DND-41 (cell line): ENCODE results near the gene RAPGEF1.

Experiments
- ATAC-seq: fragments of 200-7000 bp; cut with Tn5 transposase; 3 replicates; pipeline ENCODE4 v1.9.1; 2021; ENCODE audit warnings: low read depth; ENCODE audit not compliant: insufficient read depth
- DNase-seq: peaks from one replicate; pipeline ENCODE4 v3.0.0-alpha.2; 2020
- H2AFZ ChIP-seq: 2 replicates; pipeline ENCODE4 v1.6.0; 2012; ENCODE audit warnings: low read depth, low read length
- H3K27ac ChIP-seq: 2 replicates; pipeline ENCODE4 v1.5.1; 2012; ENCODE audit warnings: low read length, inconsistent platforms
- H3K27me3 ChIP-seq: fragments of 200-600 bp; sonication (generic); 2 replicates; pipeline ENCODE4 v1.6.0; 2012; ENCODE audit warnings: low read length, mild to moderate bottlenecking, inconsistent platforms; ENCODE audit not compliant: insufficient read depth, poor library complexity
- H3K36me3 ChIP-seq: 2 replicates; pipeline ENCODE4 v1.5.1; 2012; ENCODE audit warnings: low read length, inconsistent platforms; ENCODE audit not compliant: insufficient read depth
- H3K4me1 ChIP-seq: 2 replicates; pipeline ENCODE4 v1.5.1; 2012; ENCODE audit warnings: mild to moderate bottlenecking, low read length; ENCODE audit not compliant: insufficient read depth
- H3K4me2 ChIP-seq: 2 replicates; pipeline ENCODE4 v1.6.0; 2012; ENCODE audit warnings: mild to moderate bottlenecking, moderate library complexity, low read length, inconsistent platforms; ENCODE audit not compliant: insufficient read depth
- H3K4me3 ChIP-seq, 2 experiments: fragments of 200-600 bp in 1 of 2; shearing (Covaris generic) in 1 of 2; 2 replicates each; pipeline ENCODE4 v1.5.1; 2012 to 2016; ENCODE audit warnings: inconsistent platforms in 2 of 2, low read length in 2 of 2, mild to moderate bottlenecking in 2 of 2, low read depth in 1 of 2, moderate library complexity in 1 of 2
- H3K79me2 ChIP-seq: 2 replicates; pipeline ENCODE4 v1.6.0; 2012; ENCODE audit warnings: low read length, inconsistent platforms; ENCODE audit not compliant: insufficient read depth
- H3K9ac ChIP-seq: 2 replicates; pipeline ENCODE4 v1.6.0; 2012; ENCODE audit warnings: low read depth, mild to moderate bottlenecking, inconsistent platforms, low read length, moderate library complexity
- H3K9me3 ChIP-seq: 2 replicates; pipeline ENCODE4 v1.5.1; 2012; ENCODE audit warnings: low read length, moderate library complexity, mild to moderate bottlenecking, inconsistent platforms; ENCODE audit not compliant: insufficient read depth, severe bottlenecking
- H4K20me1 ChIP-seq: 2 replicates; pipeline ENCODE4 v1.6.0; 2012; ENCODE audit warnings: low read length; ENCODE audit not compliant: insufficient read depth
- EZH2 ChIP-seq: IDR thresholded peaks from 3 replicates; pipeline ENCODE4 v1.6.1; 2012; ENCODE audit warnings: borderline replicate concordance, low read depth, mild to moderate bottlenecking, moderate library complexity, low read length, inconsistent platforms; ENCODE audit not compliant: severe bottlenecking
- TF ChIP-seq, protein P1 (sequence below): IDR thresholded peaks from 2 replicates; pipeline ENCODE4 v1.5.1; 2012; ENCODE audit warnings: borderline replicate concordance, low read length, moderate library complexity, mild to moderate bottlenecking; ENCODE audit not compliant: poor library complexity, severe bottlenecking; ENCODE audit errors: extremely low read depth

Gene RAPGEF1

DNA sequence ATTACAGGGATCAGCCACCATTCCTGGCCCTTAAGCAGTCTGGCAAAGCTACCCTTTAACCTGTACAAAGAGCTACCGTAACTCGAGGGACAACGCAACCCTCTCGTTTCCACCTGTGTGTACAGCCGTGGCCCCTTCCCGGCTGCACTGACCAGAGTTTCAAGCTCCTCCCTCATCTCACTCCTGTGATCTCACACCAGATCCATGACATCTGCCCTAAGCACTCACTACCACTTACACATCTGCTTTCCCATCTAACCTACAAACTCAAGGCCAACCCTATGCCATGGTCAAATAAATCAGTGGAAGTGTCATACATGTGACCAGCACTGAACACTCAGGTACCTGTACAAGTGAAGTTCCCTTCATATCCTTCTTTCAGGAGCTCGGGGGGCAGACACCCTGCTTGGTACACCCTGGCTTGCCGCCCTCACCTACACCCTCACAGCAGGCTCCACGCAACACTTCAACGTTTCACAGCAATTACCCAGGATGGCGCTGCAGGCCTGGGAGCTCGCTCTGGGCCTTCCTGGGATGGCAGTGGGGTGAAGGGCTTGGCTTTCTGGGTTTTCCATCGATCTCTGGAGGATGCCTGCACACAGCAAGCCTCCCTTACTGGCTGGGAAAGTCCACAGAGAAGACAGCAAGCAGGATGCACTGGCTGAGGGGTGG lies 132.8 kb downstream of the RAPGEF1 start:
- peaks cover 53% of the 10 kb centered on the region for H3K36me3 ChIP-seq
- TF ChIP-seq, protein P1, sequence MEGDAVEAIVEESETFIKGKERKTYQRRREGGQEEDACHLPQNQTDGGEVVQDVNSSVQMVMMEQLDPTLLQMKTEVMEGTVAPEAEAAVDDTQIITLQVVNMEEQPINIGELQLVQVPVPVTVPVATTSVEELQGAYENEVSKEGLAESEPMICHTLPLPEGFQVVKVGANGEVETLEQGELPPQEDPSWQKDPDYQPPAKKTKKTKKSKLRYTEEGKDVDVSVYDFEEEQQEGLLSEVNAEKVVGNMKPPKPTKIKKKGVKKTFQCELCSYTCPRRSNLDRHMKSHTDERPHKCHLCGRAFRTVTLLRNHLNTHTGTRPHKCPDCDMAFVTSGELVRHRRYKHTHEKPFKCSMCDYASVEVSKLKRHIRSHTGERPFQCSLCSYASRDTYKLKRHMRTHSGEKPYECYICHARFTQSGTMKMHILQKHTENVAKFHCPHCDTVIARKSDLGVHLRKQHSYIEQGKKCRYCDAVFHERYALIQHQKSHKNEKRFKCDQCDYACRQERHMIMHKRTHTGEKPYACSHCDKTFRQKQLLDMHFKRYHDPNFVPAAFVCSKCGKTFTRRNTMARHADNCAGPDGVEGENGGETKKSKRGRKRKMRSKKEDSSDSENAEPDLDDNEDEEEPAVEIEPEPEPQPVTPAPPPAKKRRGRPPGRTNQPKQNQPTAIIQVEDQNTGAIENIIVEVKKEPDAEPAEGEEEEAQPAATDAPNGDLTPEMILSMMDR, result no peak
- no peak for TF ChIP-seq EZH2
- no peaks in the 10 kb centered on the region for H3K79me2 ChIP-seq
- no peak overlapping the region for H3K9ac ChIP-seq
- no peaks in the 10 kb centered on the region for H3K9me3 ChIP-seq
- H2AFZ ChIP-seq, result no peak overlapping the region
- no peak overlapping the region for H3K4me2 ChIP-seq
- no peaks in the 10 kb centered on the region for H3K4me1 ChIP-seq
- DNase-seq (no peak), ATAC-seq (no peak)
- H4K20me1 ChIP-seq, result no peaks in the 10 kb centered on the region
- no peak overlapping the region for H3K4me3 ChIP-seq
- no peaks in the 10 kb centered on the region for H3K27me3 ChIP-seq
- H3K27ac ChIP-seq, result no peak overlapping the region

- DNase-seq (no peak), ATAC-seq (no peak)
- TF ChIP-seq, protein P1, result no peak
- TF ChIP-seq EZH2, result no peak
- no peaks in the 10 kb centered on the region for H3K79me2 ChIP-seq
- no peak overlapping the region for H2AFZ ChIP-seq
- no peaks in the 10 kb centered on the region for H3K9me3 ChIP-seq
- no peaks in the 10 kb centered on the region for H3K27me3 ChIP-seq
- H3K4me1 ChIP-seq, result no peaks in the 10 kb centered on the region
- peaks cover 54% of the 10 kb centered on the region for H3K36me3 ChIP-seq
- no peak overlapping the region for H3K9ac ChIP-seq
- H3K4me2 ChIP-seq, result no peak overlapping the region
- no peak overlapping the region for H3K4me3 ChIP-seq
- no peak overlapping the region for H3K27ac ChIP-seq
- no peaks in the 10 kb centered on the region for H4K20me1 ChIP-seq
Measured at GRCh38 chr9:131605770-131606590, 133.9 kb downstream of the RAPGEF1 start.

GRCh38 chr9:131603711-131604439 lies 136.0 kb downstream of the RAPGEF1 start:
- Histone ChIP-seq H3K4me1 (no peaks in the 10 kb centered on the region), H2AFZ (no peak overlapping the region), H3K9me3 (no peaks in the 10 kb centered on the region), H3K79me2 (no peaks in the 10 kb centered on the region), H3K36me3 (peaks cover 51% of the 10 kb centered on the region), H3K4me2 (no peak overlapping the region), H3K9ac (no peak overlapping the region), H4K20me1 (no peaks in the 10 kb centered on the region), H3K27me3 (no peaks in the 10 kb centered on the region), H3K4me3 (no peak overlapping the region), H3K27ac (no peak overlapping the region)
- TF ChIP-seq, protein P1, result no peak
- no peak for DNase-seq
- ATAC-seq, result no peak
